ENCODE data around the gene DMD. TPM values are rescaled to one million over a fixed set of nuclear protein-coding genes. Genes with fewer than 3 reads are reported as not detected.

Gene DMD
- total RNA-seq, 6 experiments from 2014 or later, result 4.9 to 6.0 (median 5.5) TPM

- H3K36me3 Mint-ChIP-seq (ENCODE audit: low read depth), result no peaks in the 10 kb centered on the region
- TF ChIP-seq CTCF (IDR thresholded peaks at IDR 0.05), result no peak
- no peaks in the 10 kb centered on the region for H3K27me3 Mint-ChIP-seq (ENCODE audit: insufficient read depth)
- H3K9me3 Mint-ChIP-seq, result no peaks in the 10 kb centered on the region
- no peak overlapping the region for H3K4me3 Mint-ChIP-seq
- H3K27ac Mint-ChIP-seq, result no peak overlapping the region
- DNase-seq, result no peak
- peaks cover 20% of the 10 kb centered on the region for H3K4me1 Mint-ChIP-seq (ENCODE audit: low read depth)
These were observed 1557.9 kb downstream of the DMD start for GRCh38 chrX:31653422-31653821.

- Mint-ChIP-seq H3K4me1 (ENCODE audit: low read depth) (peaks cover 20% of the 10 kb centered on the region), H3K27ac (no peak overlapping the region), H3K9me3 (no peaks in the 10 kb centered on the region), H3K4me3 (no peak overlapping the region), H3K36me3 (ENCODE audit: low read depth) (no peaks in the 10 kb centered on the region), H3K27me3 (ENCODE audit: insufficient read depth) (no peaks in the 10 kb centered on the region)
- no peak for TF ChIP-seq CTCF (IDR thresholded peaks at IDR 0.05)
- no peak for DNase-seq
These were observed 1558.7 kb downstream of the DMD start for GRCh38 chrX:31652650-31653049.

DNA sequence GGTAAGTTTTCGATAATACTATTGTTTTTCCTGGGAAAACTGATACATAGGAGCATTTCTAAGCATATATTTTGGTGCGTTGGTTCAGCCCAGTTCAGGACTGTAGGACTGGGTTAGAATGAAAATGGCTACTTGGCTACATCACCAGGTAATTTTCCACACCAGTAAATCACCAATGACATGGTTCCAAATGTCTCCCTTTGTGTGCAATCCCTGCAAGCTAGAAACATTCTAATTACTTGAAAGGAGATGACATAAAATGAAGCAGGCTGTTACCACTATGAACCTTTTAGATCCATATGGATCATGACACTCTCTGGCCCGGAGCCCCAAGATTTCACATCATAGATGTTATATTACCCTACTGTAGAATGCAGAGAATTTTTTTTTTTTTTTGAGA lies 1562.1 kb downstream of the DMD start:
- H3K36me3 Mint-ChIP-seq (ENCODE audit: low read depth), result no peaks in the 10 kb centered on the region
- no peak for TF ChIP-seq CTCF (IDR thresholded peaks at IDR 0.05)
- no peak for DNase-seq

DNA sequence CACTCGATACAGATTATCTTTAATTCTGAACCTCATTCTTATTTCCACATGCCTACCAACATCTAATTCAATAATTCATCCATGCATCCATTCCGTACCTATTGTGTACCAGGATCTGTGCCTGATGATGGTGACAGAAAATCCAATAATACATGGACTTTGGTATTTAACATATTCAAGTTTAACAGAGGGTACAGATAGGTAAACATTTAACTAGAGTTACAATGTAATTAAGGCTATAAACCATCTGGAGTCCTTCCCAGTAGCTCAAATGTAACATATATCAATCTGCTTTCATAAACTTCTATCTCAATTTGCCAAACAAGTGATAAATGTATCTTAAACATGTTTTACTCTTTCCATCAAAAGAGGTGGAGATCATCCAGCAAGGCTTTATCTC lies 1578.0 kb downstream of the DMD start:
- Mint-ChIP-seq H3K36me3 (ENCODE audit: low read depth) (no peaks in the 10 kb centered on the region), H3K9me3 (no peaks in the 10 kb centered on the region), H3K27ac (no peak overlapping the region), H3K4me3 (no peak overlapping the region), H3K27me3 (ENCODE audit: insufficient read depth) (no peaks in the 10 kb centered on the region), H3K4me1 (ENCODE audit: low read depth) (peaks cover 9% of the 10 kb centered on the region)
- TF ChIP-seq CTCF (IDR thresholded peaks at IDR 0.05), result no peak
- DNase-seq, result no peak

More for the DNA sequence above, 1562.1 kb downstream of the DMD start:
- no peaks in the 10 kb centered on the region for H3K27me3 Mint-ChIP-seq (ENCODE audit: insufficient read depth)
- no peak overlapping the region for H3K27ac Mint-ChIP-seq
- 0 out of 2 replicates have a peak, but pooled peaks cover 4% of the 10 kb centered on the region for H3K4me1 Mint-ChIP-seq (ENCODE audit: low read depth)
- H3K9me3 Mint-ChIP-seq, result no peaks in the 10 kb centered on the region
- H3K4me3 Mint-ChIP-seq, result no peak overlapping the region

DNA sequence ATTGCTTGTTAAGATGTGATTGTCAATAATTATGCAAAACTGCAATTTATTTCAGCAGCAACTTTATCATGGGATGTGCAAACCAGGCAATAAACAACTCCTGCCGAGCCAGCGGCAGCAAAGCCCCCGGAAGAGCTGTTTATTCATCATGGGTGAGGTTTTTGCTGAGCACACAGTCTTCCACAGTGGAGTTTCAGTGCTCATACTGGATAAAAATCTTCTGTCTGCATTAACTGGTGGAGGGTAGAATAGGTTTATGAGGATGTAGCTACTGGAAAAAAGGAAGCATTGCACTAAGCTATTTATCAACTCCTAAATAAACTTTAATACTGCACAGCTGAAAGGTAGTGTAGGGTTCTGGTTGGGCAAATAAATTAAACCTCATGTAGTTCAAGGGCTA lies 1582.2 kb downstream of the DMD start:
- Mint-ChIP-seq H3K27me3 (ENCODE audit: insufficient read depth) (no peaks in the 10 kb centered on the region), H3K27ac (no peak overlapping the region), H3K4me3 (no peak overlapping the region), H3K4me1 (ENCODE audit: low read depth) (no peaks in the 10 kb centered on the region), H3K36me3 (ENCODE audit: low read depth) (no peaks in the 10 kb centered on the region), H3K9me3 (no peaks in the 10 kb centered on the region)
- no peak for TF ChIP-seq CTCF (IDR thresholded peaks at IDR 0.05)
- no peak for DNase-seq

GRCh38 chrX:31609130-31609529 lies 1602.2 kb downstream of the DMD start:
- peak; percentile 87 for DNase-seq
- Mint-ChIP-seq H3K27me3 (ENCODE audit: insufficient read depth) (no peaks in the 10 kb centered on the region; the same call in 1 of the 2 replicates), H3K9me3 (no peaks in the 10 kb centered on the region), H3K4me1 (ENCODE audit: low read depth) (peaks cover 27% of the 10 kb centered on the region), H3K4me3 (no peak overlapping the region), H3K36me3 (ENCODE audit: low read depth) (no peaks in the 10 kb centered on the region), H3K27ac (peak overlapping the region; percentile 76)
- TF ChIP-seq CTCF (IDR thresholded peaks at IDR 0.05), result no peak

Data from HFFc6 (cell line).